ENCODE data around the gene INPPL1.
A peak's percentile ranks its signal among the peaks of the same experiment; 100 is the strongest.
"Not testable (repeated sequence)": the region's sequence is repeated elsewhere in the genome, so short reads cannot be mapped to it uniquely, and the experiment has no call there.

INPPL1 gene

DNA sequence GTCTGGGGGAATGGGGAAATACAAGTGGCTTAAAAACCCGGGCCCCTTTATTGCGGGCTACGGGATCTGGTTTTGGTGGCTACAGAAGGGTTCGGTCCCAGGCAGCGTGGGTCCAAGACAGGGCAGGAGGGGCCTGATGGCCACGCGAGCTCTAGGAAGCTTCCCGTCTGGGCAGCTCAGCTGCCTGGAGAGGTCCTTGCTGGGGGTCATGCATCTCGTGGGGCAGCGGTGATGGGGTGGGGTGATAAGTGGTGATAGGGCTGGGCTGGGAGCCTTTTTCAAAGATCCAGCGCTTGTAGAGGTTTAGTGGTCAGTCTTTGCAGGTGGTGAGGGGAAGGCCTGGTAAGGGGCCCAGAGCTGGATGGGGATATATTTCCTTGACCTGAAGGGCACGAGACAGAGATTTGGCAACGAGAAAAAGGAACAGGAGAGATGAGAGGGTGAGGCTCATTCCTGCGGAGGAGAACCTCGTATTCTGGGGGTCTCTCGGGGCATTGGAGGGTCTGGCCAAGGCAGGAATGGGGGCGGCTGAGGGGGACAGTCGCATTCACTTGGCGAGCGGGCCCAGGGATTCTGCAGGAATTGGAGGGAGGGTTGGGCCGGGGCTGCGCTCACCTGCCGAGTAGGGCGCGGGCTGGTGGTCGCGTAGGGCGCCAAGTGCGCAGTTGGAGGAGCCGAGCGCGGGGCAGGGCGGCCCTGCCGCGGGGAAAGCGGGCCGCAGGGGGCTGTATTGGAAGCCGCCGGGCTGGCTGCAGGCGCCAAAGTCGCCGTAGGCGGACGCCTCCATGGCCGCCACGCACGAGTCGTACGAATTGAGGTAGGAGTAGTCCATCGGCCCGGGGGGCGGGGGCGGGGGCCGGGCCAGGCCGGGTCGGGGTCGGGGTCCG, 18.8 kb downstream of the INPPL1 start:
- no peak for DNase-seq (ENCODE audit: low read depth)

DNA sequence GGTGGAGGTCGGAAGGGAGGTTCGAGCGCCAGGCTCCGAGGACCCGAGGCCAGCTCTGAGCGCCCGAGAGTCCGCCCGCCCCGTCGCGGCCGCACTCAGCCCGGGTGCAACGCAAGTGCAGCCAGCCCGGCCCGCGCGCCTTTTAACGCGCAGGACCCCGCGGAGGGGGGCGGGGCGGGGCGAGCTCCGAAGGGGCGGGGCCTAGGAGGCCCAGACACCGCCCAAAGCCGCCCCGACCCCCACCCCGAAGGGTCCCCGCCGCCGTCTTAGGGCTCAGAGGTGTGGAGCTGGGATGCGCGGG, 19.4 kb downstream of the INPPL1 start, which contains the start of gene PHOX2A:
TSS of gene PHOX2A (minus strand) at position 117 of the 301 bp plus-strand sequence. CDS start 172 bp downstream, outside the sequence.
- no peak for DNase-seq (ENCODE audit: low read depth)

GRCh38 chr11:72244361-72245262, 20.0 kb downstream of the INPPL1 start:
- DNase-seq (ENCODE audit: low read depth) = no peak

DNA sequence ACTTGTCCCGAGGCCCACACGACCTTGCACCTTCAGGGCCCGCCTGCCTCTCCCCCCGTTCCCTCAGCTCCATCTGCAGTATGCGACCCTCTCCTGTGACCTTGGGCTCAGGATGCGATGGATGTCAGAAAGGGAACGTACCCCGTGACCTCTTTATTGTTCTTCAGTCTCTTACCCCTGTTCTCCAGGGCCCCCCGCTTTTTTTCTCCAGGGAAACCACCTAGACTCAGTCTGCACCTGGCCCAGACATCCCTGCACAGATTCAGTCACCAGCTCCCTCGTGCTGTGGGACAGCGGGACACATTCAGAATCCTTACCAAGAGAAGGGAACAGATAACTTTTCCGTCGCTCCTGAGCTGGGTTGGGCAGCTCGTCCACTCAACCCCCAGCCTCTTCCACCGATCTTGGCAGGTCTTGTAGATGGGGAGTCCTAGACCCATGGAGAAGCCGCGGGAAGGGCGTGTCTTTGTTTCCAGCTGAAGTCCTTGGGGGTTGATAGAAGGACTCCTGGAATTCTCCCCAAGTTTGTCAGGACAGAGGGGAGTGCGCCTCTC, 20.8 kb downstream of the INPPL1 start:
- no peak for DNase-seq (ENCODE audit: low read depth)

GRCh38 chr11:72247584-72247983, 23.0 kb downstream of the INPPL1 start:
- no peak for DNase-seq (ENCODE audit: low read depth)

- no peak for DNase-seq (ENCODE audit: low read depth)
These were observed 25.4 kb downstream of the INPPL1 start for GRCh38 chr11:72249961-72250360.

DNA sequence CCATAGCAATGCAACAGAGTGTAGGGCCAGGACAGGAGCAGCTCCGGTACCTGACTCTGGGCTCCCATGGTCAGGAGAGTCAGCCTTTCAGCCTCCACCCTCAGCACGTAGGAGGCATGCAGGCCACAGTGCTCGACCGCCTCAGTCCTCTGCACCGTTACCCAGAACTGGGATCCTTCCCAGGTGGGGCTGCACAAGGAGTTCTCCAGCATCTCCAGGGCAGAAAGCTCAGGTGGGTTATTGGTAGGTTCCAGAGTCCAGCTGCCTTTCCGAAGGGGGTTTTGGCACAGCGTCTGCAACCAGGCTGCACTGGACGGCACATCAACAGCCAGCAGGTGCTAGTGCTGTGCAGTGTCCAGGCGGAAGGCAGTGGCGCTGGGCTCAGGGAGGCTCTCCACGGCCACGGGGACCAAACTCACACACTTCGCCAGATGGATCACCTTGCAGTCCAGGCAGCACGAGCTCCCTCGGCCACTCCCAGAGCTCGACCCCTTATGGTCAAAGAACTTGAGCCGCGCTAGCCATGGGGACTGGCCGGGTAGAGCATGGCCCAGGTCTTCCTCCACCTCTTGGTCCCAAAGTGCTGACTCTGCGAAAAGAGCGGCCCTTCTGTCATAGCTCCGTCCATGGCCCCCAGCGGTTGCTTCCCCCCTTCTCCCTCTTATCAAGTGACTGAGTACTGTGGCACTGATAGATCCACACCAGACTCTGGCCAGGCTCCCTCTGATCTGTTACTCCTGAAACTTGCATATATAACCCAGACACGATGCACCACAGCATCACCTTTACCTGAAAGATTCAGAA, 26.3 kb downstream of the INPPL1 start:
- no peak for DNase-seq (ENCODE audit: low read depth)

GRCh38 chr11:72251614-72252013, 27.0 kb downstream of the INPPL1 start:
- no peak for DNase-seq (ENCODE audit: low read depth)

GRCh38 chr11:72253392-72253791, 28.8 kb downstream of the INPPL1 start:
- DNase-seq (ENCODE audit: low read depth) = no peak

DNA sequence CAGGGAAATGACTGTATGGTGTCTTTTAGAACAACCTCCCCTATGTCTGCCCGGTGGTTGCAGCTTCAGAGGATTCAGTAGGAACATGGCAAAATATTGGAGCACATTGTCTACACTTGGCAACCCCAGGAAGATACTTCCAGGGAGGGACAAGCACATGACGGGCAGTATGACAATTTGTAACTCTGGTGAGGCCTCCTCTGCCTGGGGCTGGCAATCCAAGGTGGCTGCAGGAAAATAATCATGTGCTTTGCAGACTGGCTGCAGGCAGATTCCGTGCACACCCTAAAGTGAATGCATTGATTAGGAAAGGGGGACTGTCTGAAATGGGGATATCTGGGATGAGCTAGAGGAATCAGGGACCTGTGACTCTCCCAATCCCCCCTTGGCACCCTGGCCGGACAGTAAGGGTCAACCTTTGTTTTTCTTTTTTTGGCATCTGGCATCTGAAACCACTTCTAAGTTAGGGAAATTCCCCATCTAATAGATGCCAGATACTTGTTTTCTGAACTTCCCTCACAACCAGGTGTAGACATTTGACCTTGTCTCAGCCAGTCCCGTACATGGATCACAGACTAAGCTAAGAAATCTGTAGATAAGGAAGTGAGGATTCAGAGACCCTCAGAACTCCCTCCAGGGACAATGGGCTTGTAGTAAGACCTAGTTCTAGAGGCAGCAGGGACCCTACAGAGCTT, 29.9 kb downstream of the INPPL1 start:
- DNase-seq (ENCODE audit: low read depth) = no peak

DNA sequence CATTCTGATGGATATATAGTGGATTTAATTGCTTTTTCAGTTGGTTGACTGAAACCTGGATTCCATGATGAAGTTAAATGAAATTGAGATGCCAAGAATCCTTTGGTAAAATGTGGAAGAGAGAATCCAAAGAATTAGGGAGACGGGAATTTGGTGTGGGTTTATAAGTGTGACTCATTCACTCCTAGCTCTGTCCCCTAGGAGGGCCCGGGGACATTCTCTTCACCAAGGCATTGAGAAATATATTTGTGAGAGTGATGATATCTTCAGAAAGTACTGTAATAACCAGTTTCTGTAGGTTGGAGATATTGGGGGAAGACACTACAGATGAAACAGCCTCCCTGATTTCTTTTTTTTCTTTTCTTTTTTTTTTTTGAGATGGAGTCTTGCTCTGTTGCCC, 33.0 kb downstream of the INPPL1 start:
- DNase-seq (ENCODE audit: low read depth) = no peak

GRCh38 chr11:72259490-72259889, 34.9 kb downstream of the INPPL1 start:
- no peak for DNase-seq (ENCODE audit: low read depth)

GRCh38 chr11:72260574-72260973, 36.0 kb downstream of the INPPL1 start:
- DNase-seq (ENCODE audit: low read depth) = no peak

- DNase-seq (ENCODE audit: low read depth) = peak; percentile 90
These were observed 38.8 kb downstream of the INPPL1 start for GRCh38 chr11:72263361-72263760.

DNA sequence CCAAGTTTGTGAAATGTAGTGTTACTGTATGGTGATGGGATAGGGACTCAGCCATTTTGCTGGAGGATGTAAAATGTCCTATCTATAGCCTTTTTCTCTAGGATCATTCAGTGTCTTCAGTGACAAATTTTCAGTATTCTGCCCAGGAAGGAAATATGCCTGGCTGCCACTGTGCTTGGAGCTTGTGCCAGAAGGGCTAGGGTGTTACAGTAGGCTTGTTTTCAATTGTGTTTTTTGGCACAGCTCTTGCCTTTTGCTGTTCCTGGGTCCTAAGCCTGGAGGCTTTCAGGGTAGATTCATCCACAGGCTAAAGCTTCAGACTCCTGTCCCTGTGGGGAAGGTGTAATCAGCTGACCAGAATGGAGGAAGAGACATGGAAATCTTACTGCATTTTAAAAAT, 41.4 kb downstream of the INPPL1 start:
- DNase-seq (ENCODE audit: low read depth) = no peak

DNA sequence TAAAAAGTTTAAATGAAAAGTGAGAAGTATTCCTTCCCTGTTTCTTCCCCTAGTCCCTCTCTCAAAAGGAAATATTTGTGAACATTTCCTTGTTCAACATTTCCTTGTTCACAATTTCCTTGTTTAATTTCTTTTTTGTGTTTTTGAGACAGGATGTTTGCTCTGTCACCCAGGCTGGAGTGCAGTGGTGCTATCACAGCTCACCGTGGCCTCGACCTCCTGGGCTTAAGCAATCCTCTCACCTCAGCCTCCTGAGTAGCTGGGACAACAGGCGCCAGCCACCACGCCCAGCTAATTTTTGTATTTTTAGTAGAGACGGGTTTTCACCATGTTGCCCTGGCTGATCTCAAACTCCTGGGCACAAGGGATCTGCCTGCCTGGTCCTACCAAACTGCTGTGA, 42.4 kb downstream of the INPPL1 start:
- not testable (repeated sequence) for DNase-seq (ENCODE audit: low read depth)

DNA sequence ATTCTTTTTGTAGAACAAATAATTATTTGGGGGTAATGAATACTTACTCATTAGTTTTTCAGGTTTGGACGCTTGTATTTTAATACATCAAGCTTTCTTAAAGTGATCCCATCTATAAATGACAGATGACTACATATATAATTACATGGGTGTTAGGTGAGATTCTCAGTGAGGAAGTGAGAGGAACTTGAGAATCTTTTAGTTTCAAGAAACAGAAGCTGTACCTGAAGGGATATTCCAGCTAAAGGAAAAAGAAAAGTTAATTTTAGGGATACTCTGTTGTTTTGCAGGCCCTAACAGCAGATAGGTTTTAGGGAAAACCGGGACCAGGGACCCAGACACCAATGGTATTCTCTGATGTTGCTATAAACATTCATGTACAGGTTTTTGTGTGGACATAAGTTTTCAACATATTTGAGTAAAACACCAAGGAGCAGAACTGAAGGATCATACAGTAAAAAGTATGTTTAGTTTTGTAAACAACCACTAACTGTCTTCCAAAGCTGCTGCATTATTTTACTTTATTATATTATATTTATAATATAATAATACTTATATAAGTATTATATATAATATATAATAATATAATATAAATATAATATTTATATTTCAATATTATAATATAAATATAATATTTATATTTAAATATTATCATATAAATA, 43.5 kb downstream of the INPPL1 start:
- DNase-seq (ENCODE audit: low read depth) = no peak

GRCh38 chr11:72271980-72272379, 47.4 kb downstream of the INPPL1 start:
- peak; percentile 5 for DNase-seq (ENCODE audit: low read depth)

DNA sequence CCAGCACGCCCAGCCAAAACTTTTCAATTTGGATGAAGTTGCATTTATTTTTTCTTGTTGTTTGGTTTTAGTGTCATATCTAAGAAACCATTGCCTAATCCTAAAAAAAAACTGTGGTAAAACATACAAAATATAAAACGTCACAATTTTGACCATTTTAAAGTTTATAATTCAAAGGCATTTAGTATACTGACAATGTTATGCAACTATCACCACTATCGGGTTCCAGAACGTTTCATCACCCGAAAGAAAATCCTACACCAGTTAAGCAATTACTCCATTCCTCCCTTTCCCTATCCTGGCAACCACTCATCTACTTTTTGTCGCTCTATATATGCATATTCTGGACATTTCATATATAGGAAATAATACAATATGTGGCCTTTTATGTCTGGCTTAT, 49.9 kb downstream of the INPPL1 start:
- peak; percentile 78 for DNase-seq (ENCODE audit: low read depth)

DNA sequence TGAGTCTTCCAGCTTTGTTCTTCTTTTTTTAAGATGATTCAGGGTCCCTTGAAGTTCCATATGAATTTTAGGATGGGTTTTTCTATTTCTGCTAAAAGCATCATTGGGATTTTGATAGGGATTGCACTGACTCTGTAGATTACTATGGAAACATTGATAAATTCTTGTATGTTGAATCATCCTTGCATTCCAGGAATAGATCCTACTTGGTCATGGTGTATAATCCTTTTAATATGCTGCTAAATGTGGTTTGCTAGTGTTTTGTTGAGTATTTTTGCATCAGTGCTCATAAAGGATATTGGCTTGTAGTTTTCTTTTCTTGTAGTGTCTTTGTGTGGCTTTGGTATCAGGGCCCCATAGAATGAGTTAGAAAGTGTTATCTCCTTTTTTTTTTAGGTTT, 54.3 kb downstream of the INPPL1 start:
- peak; percentile 50 for DNase-seq (ENCODE audit: low read depth)

DNA sequence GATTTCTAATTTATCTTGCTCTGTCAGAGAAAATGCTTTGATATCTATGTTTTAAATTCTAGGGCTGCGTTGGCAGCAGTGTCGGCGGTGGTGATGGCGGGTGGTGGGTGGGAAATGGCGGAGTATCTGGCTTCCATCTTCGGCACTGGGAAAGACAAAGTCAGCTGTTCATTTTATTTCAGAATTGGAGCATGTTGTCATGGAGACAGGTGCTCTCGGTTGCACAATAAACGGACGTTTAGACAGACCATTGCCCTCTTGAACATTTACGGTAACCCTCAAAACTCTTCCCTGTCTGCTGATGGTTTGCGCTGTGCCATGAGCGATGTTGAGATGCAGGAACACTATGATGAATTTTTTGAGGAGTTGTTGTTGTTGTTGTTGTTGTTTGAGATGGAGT, 55.5 kb downstream of the INPPL1 start:
- DNase-seq (ENCODE audit: low read depth) = no peak

Measured in iris pigment epithelial cell (primary cell).